Fibroblast of skin of back (primary cell): ENCODE results near the gene ZSCAN5B. TPM values are rescaled to one million over a fixed set of nuclear protein-coding genes. Genes with fewer than 3 reads are reported as not detected.
A peak's percentile ranks its signal among the peaks of the same experiment; 100 is the strongest.
"Not testable (repeated sequence)": the region's sequence is repeated elsewhere in the genome, so short reads cannot be mapped to it uniquely, and the experiment has no call there.

Experiments used
- DNase-seq: peaks from one replicate; pipeline ENCODE4 v3.0.0-alpha.2; 2013
- polyA plus RNA-seq, 2 experiments: library from polyadenylated mRNA; unstranded; fragments of 120-200 nt; gene quantifications; one replicate each; pipeline ENCODE4 v1.2.1, GENCODE V29; 2013; ENCODE audit not compliant: insufficient read length in 2 of 2

Gene ZSCAN5B
- not detected for polyA plus RNA-seq (2013, experiment 1 of 2; ENCODE audit: insufficient read length)
- polyA plus RNA-seq (2013, experiment 2 of 2; ENCODE audit: insufficient read length), result not detected

GRCh38 chr19:56197646-56198045 lies at the start of gene ZSCAN5B:
TSS of gene ZSCAN5B (minus strand) at chr19:56197783. CDS start at chr19:56193052, 4,731 bp downstream.
- DNase-seq, result not testable (repeated sequence)

GRCh38 chr19:56245764-56246163 lies 48.2 kb upstream of the ZSCAN5B start:
- not testable (repeated sequence) for DNase-seq

GRCh38 chr19:56245121-56245740 lies 47.6 kb upstream of the ZSCAN5B start:
- DNase-seq, result peak; percentile 36

GRCh38 chr19:56223481-56223880 lies 25.9 kb upstream of the ZSCAN5B start:
- DNase-seq, result no peak

GRCh38 chr19:56222901-56223300 lies 25.3 kb upstream of the ZSCAN5B start:
- no peak for DNase-seq

GRCh38 chr19:56221851-56222250 lies 24.3 kb upstream of the ZSCAN5B start:
- no peak for DNase-seq

- DNase-seq, result not testable (repeated sequence)
These were observed 23.9 kb upstream of the ZSCAN5B start for GRCh38 chr19:56221442-56221841.

GRCh38 chr19:56218961-56219360 lies 21.4 kb upstream of the ZSCAN5B start:
- no peak for DNase-seq

- DNase-seq, result peak; percentile 37
These were observed 19.7 kb upstream of the ZSCAN5B start for GRCh38 chr19:56217039-56217949.

- no peak for DNase-seq
These were observed 14.1 kb upstream of the ZSCAN5B start for GRCh38 chr19:56211718-56212117.

GRCh38 chr19:56210036-56210435 lies 12.5 kb upstream of the ZSCAN5B start:
- not testable (repeated sequence) for DNase-seq

- DNase-seq, result no peak
These were observed 11.5 kb upstream of the ZSCAN5B start for GRCh38 chr19:56209091-56209490.

- not testable (repeated sequence) for DNase-seq
These were observed 10.0 kb upstream of the ZSCAN5B start for GRCh38 chr19:56207581-56207980.

- DNase-seq, result no peak
These were observed 4.4 kb upstream of the ZSCAN5B start, which contains the start of gene ZSCAN5C for GRCh38 chr19:56201973-56202372. TSS of gene ZSCAN5C (plus strand) at chr19:56202273. CDS start at chr19:56205914, 3,641 bp downstream.

GRCh38 chr19:56199687-56200086 lies 2.1 kb upstream of the ZSCAN5B start:
- no peak for DNase-seq

- DNase-seq, result no peak
These were observed 3.5 kb downstream of the ZSCAN5B start for GRCh38 chr19:56193981-56194640.

GRCh38 chr19:56191711-56192110 lies 5.9 kb downstream of the ZSCAN5B start:
- no peak for DNase-seq

GRCh38 chr19:56191115-56191514 lies 6.5 kb downstream of the ZSCAN5B start:
- DNase-seq, result no peak

- DNase-seq, result no peak
These were observed 7.8 kb downstream of the ZSCAN5B start for GRCh38 chr19:56189785-56190184.

- no peak for DNase-seq
These were observed 19.9 kb downstream of the ZSCAN5B start for GRCh38 chr19:56177564-56178243.

GRCh38 chr19:56176881-56177280 lies 20.7 kb downstream of the ZSCAN5B start:
- no peak for DNase-seq

GRCh38 chr19:56176310-56176709 lies 21.3 kb downstream of the ZSCAN5B start:
- not testable (repeated sequence) for DNase-seq
